Common myeloid progenitor, CD34-positive (primary cell): ENCODE results near the gene ERMN.

Experiments used
- CTCF ChIA-PET: fragments of 350-600 bp; sonication (Branson Sonifier 250); formaldehyde crosslinking; loops from one replicate; lab custom pipeline; 2021; ENCODE audit warnings: antibody characterized with exemption; lab: Charles Lee
- POLR2A ChIA-PET: fragments of 350-600 bp; sonication (Branson Sonifier 250); formaldehyde crosslinking; loops from one replicate; lab custom pipeline; 2021; ENCODE audit warnings: antibody characterized with exemption; lab: Charles Lee
- DNase-seq, 3 donors: peaks; one replicate each; pipeline versions ENCODE4 v3.0.0 to v3.0.0-alpha.2; 2013
- H3K27ac ChIP-seq, 2 experiments: 1 replicate in 1 of 2; 2 replicates in 1 of 2; pipeline ENCODE4 v1.7.0; 2013; ENCODE audit warnings: inconsistent platforms in 2 of 2, low read length in 2 of 2, mild to moderate bottlenecking in 2 of 2, low read depth in 1 of 2, moderate library complexity in 1 of 2; ENCODE audit not compliant: severe bottlenecking in 2 of 2, insufficient read depth in 1 of 2, poor library complexity in 1 of 2
- H3K27me3 ChIP-seq, 5 experiments: replicated peaks in 2 of 5; 1 replicate in 3 of 5; 2 replicates in 2 of 5; pipeline versions ENCODE4 v1.6.1 to v1.7.0; 2013; ENCODE audit warnings: low read length in 4 of 5, mild to moderate bottlenecking in 2 of 5, moderate library complexity in 2 of 5, inconsistent platforms in 1 of 5; ENCODE audit not compliant: insufficient read depth in 5 of 5, control insufficient read depth in 4 of 5
- H3K36me3 ChIP-seq, 4 experiments: 1 replicate in 2 of 4; 2 replicates in 2 of 4; pipeline versions ENCODE4 v1.6.1 to v1.7.0; 2013; ENCODE audit warnings: low read length in 3 of 4, control low read depth in 1 of 4, mild to moderate bottlenecking in 1 of 4; ENCODE audit not compliant: control insufficient read depth in 4 of 4, insufficient read depth in 4 of 4
- H3K4me1 ChIP-seq, 4 experiments: 1 replicate in 3 of 4; 2 replicates in 1 of 4; pipeline versions ENCODE4 v1.6.1 to v1.7.1; 2013; ENCODE audit warnings: low read length in 3 of 4, mild to moderate bottlenecking in 3 of 4, control low read depth in 1 of 4, inconsistent platforms in 1 of 4, moderate library complexity in 1 of 4; ENCODE audit not compliant: control insufficient read depth in 4 of 4, insufficient read depth in 4 of 4; ENCODE audit errors: control extremely low read depth in 1 of 4
- H3K4me3 ChIP-seq, 7 experiments: 1 replicate in 4 of 7; 2 replicates in 3 of 7; pipeline versions ENCODE4 v1.5.1 to v1.7.0; 2013; ENCODE audit warnings: mild to moderate bottlenecking in 7 of 7, low read length in 6 of 7, moderate library complexity in 6 of 7, inconsistent platforms in 2 of 7, low read depth in 2 of 7, control low read depth in 1 of 7; ENCODE audit not compliant: insufficient read depth in 4 of 7, control insufficient read depth in 1 of 7; ENCODE audit errors: extremely low read depth in 1 of 7
- H3K9me3 ChIP-seq, 5 experiments: 1 replicate in 4 of 5; 2 replicates in 1 of 5; pipeline versions ENCODE4 v1.6.1 to v1.7.1; 2013; ENCODE audit warnings: low read length in 4 of 5, mild to moderate bottlenecking in 2 of 5, inconsistent platforms in 1 of 5, low read depth in 1 of 5, moderate library complexity in 1 of 5; ENCODE audit not compliant: control insufficient read depth in 4 of 5, insufficient read depth in 2 of 5; ENCODE audit errors: control extremely low read depth in 1 of 5
- WGBS: methylation state at CpG from one replicate; pipeline ENCODE4 v1.1.5; 2013; ENCODE audit not compliant: insufficient coverage; 5-methylcytosine and 5-hydroxymethylcytosine counted together

The ERMN gene

GRCh38 chr2:157362627-157363026, 37.0 kb upstream of the ERMN start:
- Histone ChIP-seq H3K27ac (no peak overlapping the region), H3K4me1 (peaks cover 0 to 18% (median 5%) of the 10 kb centered on the region in 4 experiments), H3K9me3 (peaks cover 0 to 13% (median 8%) of the 10 kb centered on the region in 5 experiments), H3K4me3 (no peak overlapping the region), H3K27me3 (no peaks in the 10 kb centered on the region), H3K36me3 (peaks cover 0 to 3% (median 0%) of the 10 kb centered on the region in 4 experiments)
- WGBS = 100% methylated on average over 1 of the region's 2 CpGs
- CTCF ChIA-PET = no interaction called here
- POLR2A ChIA-PET = no interaction called here
- DNase-seq = no peak

GRCh38 chr2:157361526-157361925, 35.9 kb upstream of the ERMN start:
- Histone ChIP-seq H3K9me3 (peaks cover 0 to 13% (median 8%) of the 10 kb centered on the region in 5 experiments), H3K4me3 (no peak overlapping the region), H3K27me3 (no peaks in the 10 kb centered on the region), H3K36me3 (peaks cover 0 to 3% (median 0%) of the 10 kb centered on the region in 4 experiments), H3K27ac (no peak overlapping the region), H3K4me1 (peaks cover 0 to 18% (median 5%) of the 10 kb centered on the region in 4 experiments)
- DNase-seq = no peak
- POLR2A ChIA-PET = no interaction called here
- CTCF ChIA-PET = no interaction called here

- Histone ChIP-seq H3K4me1 (peaks cover 0 to 13% (median 5%) of the 10 kb centered on the region in 4 experiments), H3K9me3 (peaks cover 0 to 13% (median 8%) of the 10 kb centered on the region in 5 experiments), H3K27ac (no peak overlapping the region), H3K36me3 (peaks cover 0 to 3% (median 0%) of the 10 kb centered on the region in 4 experiments), H3K4me3 (no peak overlapping the region), H3K27me3 (no peaks in the 10 kb centered on the region)
- WGBS = no CpG with 5 or more reads among the region's 2 CpGs
- no peak for DNase-seq
- ChIA-PET CTCF (no interaction called here), POLR2A (no interaction called here)
These were observed 34.0 kb upstream of the ERMN start for GRCh38 chr2:157359628-157360027.

- Histone ChIP-seq H3K27ac (no peak overlapping the region), H3K27me3 (no peaks in the 10 kb centered on the region), H3K4me1 (no peaks in the 10 kb centered on the region), H3K36me3 (no peaks in the 10 kb centered on the region), H3K9me3 (no peaks in the 10 kb centered on the region), H3K4me3 (no peak overlapping the region)
- ChIA-PET POLR2A (no interaction called here), CTCF (interaction anchor here (1.1 to 1.9 kb wide), 2 partner anchors 20 to 23 kb away, joined by 3 to 8 read pairs; no protein-coding TSS in a partner anchor)
- DNase-seq = no peak
- no CpG with 5 or more reads among the region's 1 CpG for WGBS
These were observed 30.0 kb upstream of the ERMN start for GRCh38 chr2:157355618-157356017.

- 100% methylated on average over 1 of the region's 1 CpG for WGBS
- Histone ChIP-seq H3K36me3 (no peaks in the 10 kb centered on the region), H3K27ac (no peak overlapping the region), H3K27me3 (no peaks in the 10 kb centered on the region), H3K9me3 (peaks cover 0 to 10% (median 6%) of the 10 kb centered on the region in 5 experiments), H3K4me1 (no peaks in the 10 kb centered on the region), H3K4me3 (no peak overlapping the region)
- CTCF ChIA-PET = interaction anchor here (0.7 to 1.4 kb wide), 4 partner anchors 13 to 22 kb away, joined by 3 to 6 read pairs (median 4); no protein-coding TSS in a partner anchor
- DNase-seq = no peak
- POLR2A ChIA-PET = no interaction called here
These were observed 24.4 kb upstream of the ERMN start for GRCh38 chr2:157349949-157350515.

GRCh38 chr2:157348291-157348921, 22.8 kb upstream of the ERMN start:
- no peak for DNase-seq
- Histone ChIP-seq H3K9me3 (peaks cover 0 to 18% (median 8%) of the 10 kb centered on the region in 5 experiments), H3K4me3 (no peak overlapping the region), H3K36me3 (no peaks in the 10 kb centered on the region), H3K27ac (no peak overlapping the region), H3K27me3 (no peaks in the 10 kb centered on the region), H3K4me1 (no peaks in the 10 kb centered on the region)
- POLR2A ChIA-PET = interaction anchor here (0.6 kb wide), 1 partner anchor 10 kb away, joined by 3 read pairs; no protein-coding TSS in a partner anchor
- no CpG with 5 or more reads among the region's 3 CpGs for WGBS
- CTCF ChIA-PET = interaction anchor here (0.8 to 1.3 kb wide), 2 partner anchors 21 to 245 kb away, joined by 3 to 4 read pairs; no protein-coding TSS in a partner anchor
